Osteocyte (in vitro differentiated cells): ENCODE results near the gene SIKE1. TPM values are rescaled to one million over a fixed set of nuclear protein-coding genes. Genes with fewer than 3 reads are reported as not detected.

Source experiments
- DNase-seq: peaks from one replicate; pipeline ENCODE4 v3.0.0; 2021; ENCODE audit warnings: mixed read lengths; ENCODE audit not compliant: unreplicated experiment; ENCODE audit errors: extremely low spot score
- H3K27ac Mint-ChIP-seq: one replicate; pipeline ENCODE4 v1.8.0; 2021; ENCODE audit warnings: mild to moderate bottlenecking, mixed read lengths; ENCODE audit not compliant: unreplicated experiment
- H3K27me3 Mint-ChIP-seq: one replicate; pipeline ENCODE4 v1.8.0; 2021; ENCODE audit warnings: mixed read lengths; ENCODE audit not compliant: unreplicated experiment
- H3K36me3 Mint-ChIP-seq: one replicate; pipeline ENCODE4 v1.8.0; 2021; ENCODE audit warnings: mixed read lengths; ENCODE audit not compliant: unreplicated experiment
- H3K4me1 Mint-ChIP-seq: one replicate; pipeline ENCODE4 v1.8.0; 2021; ENCODE audit warnings: mixed read lengths; ENCODE audit not compliant: unreplicated experiment
- H3K4me3 Mint-ChIP-seq: one replicate; pipeline ENCODE4 v1.8.0; 2021; ENCODE audit warnings: mild to moderate bottlenecking, moderate library complexity, mixed read lengths; ENCODE audit not compliant: unreplicated experiment
- H3K9me3 Mint-ChIP-seq: one replicate; pipeline ENCODE4 v1.8.0; 2021; ENCODE audit warnings: mixed read lengths; ENCODE audit not compliant: unreplicated experiment
- total RNA-seq: library from RNA; stranded (reverse); gene quantifications from 2 replicates; pipeline ENCODE4 v1.2.1, GENCODE V29; 2021
- TF ChIP-seq, protein P1 (sequence below): fragments of 200-600 bp; sonication (generic); IDR thresholded peaks from 2 replicates; pipeline ENCODE4 v1.5.0; 2021; ENCODE audit warnings: antibody characterized with exemption, mild to moderate bottlenecking, moderate library complexity

Gene SIKE1
- total RNA-seq, 1 donor from 2014 or later = 60.4 TPM

DNA sequence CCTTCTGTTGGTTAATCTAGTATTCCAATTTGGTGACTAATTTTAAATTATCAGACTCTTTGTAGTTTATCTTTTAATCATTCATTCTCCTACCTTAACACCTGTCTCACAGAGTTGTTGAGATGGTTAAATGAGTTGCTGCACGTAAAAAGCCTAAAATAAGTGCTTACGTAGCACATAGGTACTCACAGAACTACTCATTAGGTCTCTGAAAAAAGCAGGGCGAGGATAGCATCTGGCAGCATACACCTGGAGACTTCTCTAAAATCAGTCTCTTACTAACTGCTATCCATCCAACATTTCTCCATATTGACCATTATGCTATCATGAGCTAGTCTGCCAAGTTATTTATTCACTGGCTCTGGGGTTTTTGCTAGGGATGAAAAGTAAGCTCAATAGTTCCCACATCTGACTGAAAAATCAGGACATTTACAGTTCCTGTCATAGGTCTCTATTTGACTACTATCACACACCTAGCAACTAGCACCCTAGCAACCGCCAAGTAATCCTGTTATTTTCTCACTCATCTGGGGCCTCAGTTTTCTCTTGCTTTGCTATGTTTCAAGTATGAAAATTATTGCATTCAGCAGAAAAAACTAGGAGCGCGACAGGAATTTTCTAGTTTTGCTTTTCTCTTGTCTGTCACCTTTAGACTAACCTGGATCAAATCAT lies 33.9 kb downstream of the SIKE1 start:
- Mint-ChIP-seq H3K4me1 (peaks cover 13% of the 10 kb centered on the region), H3K36me3 (peaks cover 50% of the 10 kb centered on the region), H3K9me3 (no peaks in the 10 kb centered on the region), H3K27me3 (no peaks in the 10 kb centered on the region), H3K27ac (no peak overlapping the region), H3K4me3 (no peak overlapping the region)
- no peak for DNase-seq
- TF ChIP-seq, protein P1, sequence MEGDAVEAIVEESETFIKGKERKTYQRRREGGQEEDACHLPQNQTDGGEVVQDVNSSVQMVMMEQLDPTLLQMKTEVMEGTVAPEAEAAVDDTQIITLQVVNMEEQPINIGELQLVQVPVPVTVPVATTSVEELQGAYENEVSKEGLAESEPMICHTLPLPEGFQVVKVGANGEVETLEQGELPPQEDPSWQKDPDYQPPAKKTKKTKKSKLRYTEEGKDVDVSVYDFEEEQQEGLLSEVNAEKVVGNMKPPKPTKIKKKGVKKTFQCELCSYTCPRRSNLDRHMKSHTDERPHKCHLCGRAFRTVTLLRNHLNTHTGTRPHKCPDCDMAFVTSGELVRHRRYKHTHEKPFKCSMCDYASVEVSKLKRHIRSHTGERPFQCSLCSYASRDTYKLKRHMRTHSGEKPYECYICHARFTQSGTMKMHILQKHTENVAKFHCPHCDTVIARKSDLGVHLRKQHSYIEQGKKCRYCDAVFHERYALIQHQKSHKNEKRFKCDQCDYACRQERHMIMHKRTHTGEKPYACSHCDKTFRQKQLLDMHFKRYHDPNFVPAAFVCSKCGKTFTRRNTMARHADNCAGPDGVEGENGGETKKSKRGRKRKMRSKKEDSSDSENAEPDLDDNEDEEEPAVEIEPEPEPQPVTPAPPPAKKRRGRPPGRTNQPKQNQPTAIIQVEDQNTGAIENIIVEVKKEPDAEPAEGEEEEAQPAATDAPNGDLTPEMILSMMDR = no peak

DNA sequence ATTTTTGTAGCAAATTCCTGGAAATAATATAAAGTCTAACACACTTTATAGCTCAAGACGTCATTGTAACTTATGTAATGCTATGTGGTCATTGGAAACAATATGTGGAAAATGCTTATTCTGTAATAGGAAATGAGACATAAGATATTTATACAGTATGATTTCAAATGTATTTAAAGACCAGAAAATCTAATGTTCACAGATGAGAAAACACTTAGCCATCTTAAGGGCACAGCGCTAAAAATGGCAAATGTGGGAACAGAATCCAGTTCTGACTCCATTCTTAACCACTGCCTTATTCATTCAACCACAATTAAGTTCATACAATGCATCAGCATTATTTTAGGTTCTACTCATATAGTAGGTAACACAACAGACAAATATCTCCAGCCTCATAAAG lies 35.2 kb downstream of the SIKE1 start:
- DNase-seq = no peak
- H3K9me3 Mint-ChIP-seq = no peaks in the 10 kb centered on the region
- H3K36me3 Mint-ChIP-seq = peaks cover 55% of the 10 kb centered on the region

DNA sequence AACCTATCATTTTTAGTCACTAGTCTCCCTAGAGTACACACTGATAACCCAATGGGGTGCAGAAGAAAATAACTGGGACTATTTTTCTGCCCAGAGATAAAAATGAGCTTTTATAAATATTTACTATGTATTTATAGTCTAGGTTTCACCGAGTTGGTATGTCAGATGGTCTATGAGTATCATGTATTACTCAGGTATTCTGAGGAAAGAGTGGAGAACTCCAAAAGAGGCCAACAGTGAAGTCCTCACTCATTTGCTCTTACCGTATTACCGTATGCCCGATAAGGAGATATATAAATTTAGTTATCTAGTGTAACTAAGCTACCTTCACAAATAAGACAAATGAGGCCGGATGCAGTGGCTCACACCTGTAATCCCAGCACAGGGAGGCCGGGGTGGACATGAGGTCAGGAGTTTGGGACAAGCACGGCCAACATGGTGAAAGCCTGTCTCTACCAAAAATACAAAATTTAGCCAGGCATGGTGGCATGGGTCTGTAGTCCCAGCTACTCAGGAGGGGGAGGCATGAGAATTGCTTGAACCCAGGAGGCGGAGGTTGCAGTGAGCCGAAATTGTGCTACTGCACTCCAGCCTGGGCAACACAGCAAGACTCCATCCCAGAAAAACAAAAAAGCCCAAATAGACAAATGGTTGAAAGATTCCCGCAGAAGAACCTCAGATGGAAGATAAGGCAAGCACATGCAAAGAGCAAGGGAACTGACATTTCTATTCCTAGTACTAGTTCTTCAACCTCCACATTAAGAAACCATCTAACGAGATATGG lies 38.3 kb downstream of the SIKE1 start:
- Mint-ChIP-seq H3K36me3 (peaks cover 38% of the 10 kb centered on the region), H3K4me3 (no peak overlapping the region), H3K27me3 (no peaks in the 10 kb centered on the region), H3K27ac (no peak overlapping the region), H3K9me3 (no peaks in the 10 kb centered on the region), H3K4me1 (peaks cover 3% of the 10 kb centered on the region)
- TF ChIP-seq, protein P1 = no peak
- DNase-seq = no peak

More for the DNA sequence above, 35.2 kb downstream of the SIKE1 start:
- TF ChIP-seq, protein P1 = no peak
- Mint-ChIP-seq H3K4me3 (no peak overlapping the region), H3K4me1 (peaks cover 3% of the 10 kb centered on the region), H3K27ac (peak overlapping the region; percentile 1), H3K27me3 (no peaks in the 10 kb centered on the region)

DNA sequence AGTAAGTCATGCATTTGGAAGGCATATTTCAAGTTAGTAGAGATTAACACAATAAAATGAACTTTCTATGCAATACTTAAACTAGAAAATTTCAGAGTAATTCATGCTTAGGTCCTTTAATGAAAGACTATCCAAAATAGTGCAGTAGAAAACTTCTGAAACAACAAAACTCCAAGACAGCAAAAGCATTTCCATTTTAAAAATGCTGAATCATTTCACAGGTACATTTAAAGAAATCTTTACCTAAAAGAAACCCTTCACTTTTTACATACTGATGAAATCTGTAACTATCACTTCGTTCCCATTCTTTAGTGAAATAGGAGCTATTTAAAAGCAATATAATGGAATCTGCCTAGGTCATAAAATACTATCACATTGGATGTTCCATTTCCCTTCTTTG lies 40.2 kb downstream of the SIKE1 start:
- Mint-ChIP-seq H3K4me1 (peaks cover 3% of the 10 kb centered on the region), H3K27me3 (no peaks in the 10 kb centered on the region), H3K27ac (no peak overlapping the region), H3K4me3 (no peak overlapping the region), H3K36me3 (peaks cover 52% of the 10 kb centered on the region), H3K9me3 (no peaks in the 10 kb centered on the region)
- TF ChIP-seq, protein P1 = no peak
- DNase-seq = no peak

DNA sequence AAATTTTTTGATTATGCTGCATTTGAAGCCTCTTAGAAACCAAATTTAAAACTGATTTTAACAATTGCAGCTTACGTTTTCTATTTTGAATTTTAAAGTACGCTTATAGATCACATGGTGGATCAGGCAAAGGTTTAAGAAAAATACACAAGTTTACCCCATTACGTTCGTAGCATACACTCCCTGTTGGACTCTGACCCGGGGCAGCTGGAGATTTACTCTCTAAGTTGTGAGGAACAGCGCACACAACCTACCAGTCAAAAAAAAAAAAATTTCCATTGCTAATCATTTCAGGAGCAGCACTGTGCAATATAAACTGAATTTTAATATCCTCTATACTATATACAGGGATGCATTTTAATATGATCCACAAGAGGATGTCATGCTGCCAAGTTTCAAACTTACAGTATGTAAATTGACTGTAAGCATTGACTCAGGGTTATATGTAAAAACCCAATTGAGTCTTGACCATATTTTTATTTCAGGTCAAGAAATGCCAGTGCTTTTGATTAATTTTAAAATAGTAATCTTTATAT lies 43.1 kb downstream of the SIKE1 start:
- no peaks in the 10 kb centered on the region for H3K27me3 Mint-ChIP-seq
- TF ChIP-seq, protein P1 = no peak
- no peak overlapping the region for H3K4me3 Mint-ChIP-seq
- no peak for DNase-seq
- peaks cover 54% of the 10 kb centered on the region for H3K36me3 Mint-ChIP-seq
- no peaks in the 10 kb centered on the region for H3K9me3 Mint-ChIP-seq
- H3K27ac Mint-ChIP-seq = no peak overlapping the region
- H3K4me1 Mint-ChIP-seq = peaks cover under 1% of the 10 kb centered on the region
